ENCODE data around the gene HAL. TPM values are rescaled to one million over a fixed set of nuclear protein-coding genes. Genes with fewer than 3 reads are reported as not detected.

The HAL gene
- total and polyA plus RNA-seq, 2 of the 13 experiments (the other 11 are each of a cell fraction or from before 2014, with no cell fraction given), result 0.89 to 37.8 TPM

DNA sequence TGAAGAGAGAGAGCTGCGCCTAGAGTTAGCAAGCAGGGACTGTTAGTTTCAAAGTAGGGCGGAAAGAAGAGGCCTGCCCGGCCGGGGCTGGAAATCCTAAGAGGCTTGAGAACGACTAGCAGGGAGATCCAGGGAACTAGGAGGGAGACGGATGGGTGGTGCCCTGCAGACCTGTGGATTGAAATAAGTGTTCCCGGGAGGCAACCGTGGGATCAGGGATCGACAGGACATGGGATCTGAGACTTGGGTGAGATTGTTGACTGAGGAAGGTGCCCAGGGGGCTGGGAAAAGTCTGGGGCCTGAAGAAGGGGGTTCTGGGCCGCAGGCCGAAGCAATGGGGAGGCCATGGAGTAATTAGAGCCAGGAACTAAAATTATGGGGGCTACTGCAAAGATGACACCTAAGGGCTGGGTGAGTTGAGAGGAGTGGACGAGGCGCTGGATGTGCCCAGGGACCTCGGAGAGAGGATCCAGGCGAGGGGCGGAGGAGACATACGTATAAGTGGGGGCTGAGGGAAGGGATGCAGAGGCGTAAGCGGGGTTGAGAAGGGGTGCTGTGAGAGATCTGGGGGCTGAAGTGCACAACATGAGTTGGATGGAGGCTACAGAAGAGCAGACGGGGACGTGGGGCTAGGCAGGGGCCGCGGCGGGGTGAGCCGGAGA lies 38.6 kb upstream of the HAL start (continued):
- TF ChIP-seq ZFY (CRISPR knock-in tag; IDR thresholded peaks at IDR 0.05) (peak; percentile 15; the same call in 1 of the 2 replicates), AKAP8 (CRISPR knock-in tag; IDR thresholded peaks at IDR 0.05) (no peak), RFX5 (IDR thresholded peaks at IDR 0.05; ENCODE audit: low read depth, low read length) (no peak), ZNF83 (CRISPR knock-in tag; IDR thresholded peaks at IDR 0.05; ENCODE audit: borderline replicate concordance) (no peak), ZNF678 (CRISPR knock-in tag; IDR thresholded peaks at IDR 0.05) (0 out of 2 replicates have a peak, but pooled peaks have one; percentile 9), ZKSCAN1 (IDR thresholded peaks at IDR 0.05; ENCODE audit: low read length) (no peak), SPEN (CRISPR knock-in tag; IDR thresholded peaks at IDR 0.05; ENCODE audit: low read depth) (0 out of 2 replicates have a peak, but pooled peaks have one; percentile 14), ZNF205 (CRISPR knock-in tag; IDR thresholded peaks at IDR 0.05) (no peak), KLF16 (CRISPR knock-in tag; IDR thresholded peaks at IDR 0.05) (no peak; a peak in 1 of 4 replicates), ZFP36L1 (CRISPR knock-in tag; IDR thresholded peaks at IDR 0.05) (0 out of 2 replicates have a peak, but pooled peaks have one; percentile 51), ONECUT2 (CRISPR knock-in tag; IDR thresholded peaks at IDR 0.05) (no peak), SRSF1 (optimal IDR thresholded peaks at IDR 0.05; ENCODE audit: low read depth, low read length) (no peak)
- TF ChIP-seq, protein P1, sequence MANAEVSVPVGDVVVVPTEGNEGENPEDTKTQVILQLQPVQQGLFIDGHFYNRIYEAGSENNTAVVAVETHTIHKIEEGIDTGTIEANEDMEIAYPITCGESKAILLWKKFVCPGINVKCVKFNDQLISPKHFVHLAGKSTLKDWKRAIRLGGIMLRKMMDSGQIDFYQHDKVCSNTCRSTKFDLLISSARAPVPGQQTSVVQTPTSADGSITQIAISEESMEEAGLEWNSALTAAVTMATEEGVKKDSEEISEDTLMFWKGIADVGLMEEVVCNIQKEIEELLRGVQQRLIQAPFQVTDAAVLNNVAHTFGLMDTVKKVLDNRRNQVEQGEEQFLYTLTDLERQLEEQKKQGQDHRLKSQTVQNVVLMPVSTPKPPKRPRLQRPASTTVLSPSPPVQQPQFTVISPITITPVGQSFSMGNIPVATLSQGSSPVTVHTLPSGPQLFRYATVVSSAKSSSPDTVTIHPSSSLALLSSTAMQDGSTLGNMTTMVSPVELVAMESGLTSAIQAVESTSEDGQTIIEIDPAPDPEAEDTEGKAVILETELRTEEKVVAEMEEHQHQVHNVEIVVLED (CRISPR knock-in tag; IDR thresholded peaks at IDR 0.05; ENCODE audit: borderline replicate concordance), result no peak
- TF ChIP-seq, protein P2, sequence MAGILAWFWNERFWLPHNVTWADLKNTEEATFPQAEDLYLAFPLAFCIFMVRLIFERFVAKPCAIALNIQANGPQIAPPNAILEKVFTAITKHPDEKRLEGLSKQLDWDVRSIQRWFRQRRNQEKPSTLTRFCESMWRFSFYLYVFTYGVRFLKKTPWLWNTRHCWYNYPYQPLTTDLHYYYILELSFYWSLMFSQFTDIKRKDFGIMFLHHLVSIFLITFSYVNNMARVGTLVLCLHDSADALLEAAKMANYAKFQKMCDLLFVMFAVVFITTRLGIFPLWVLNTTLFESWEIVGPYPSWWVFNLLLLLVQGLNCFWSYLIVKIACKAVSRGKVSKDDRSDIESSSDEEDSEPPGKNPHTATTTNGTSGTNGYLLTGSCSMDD (CRISPR knock-in tag; IDR thresholded peaks at IDR 0.05), result no peak
- TF ChIP-seq, protein P3, sequence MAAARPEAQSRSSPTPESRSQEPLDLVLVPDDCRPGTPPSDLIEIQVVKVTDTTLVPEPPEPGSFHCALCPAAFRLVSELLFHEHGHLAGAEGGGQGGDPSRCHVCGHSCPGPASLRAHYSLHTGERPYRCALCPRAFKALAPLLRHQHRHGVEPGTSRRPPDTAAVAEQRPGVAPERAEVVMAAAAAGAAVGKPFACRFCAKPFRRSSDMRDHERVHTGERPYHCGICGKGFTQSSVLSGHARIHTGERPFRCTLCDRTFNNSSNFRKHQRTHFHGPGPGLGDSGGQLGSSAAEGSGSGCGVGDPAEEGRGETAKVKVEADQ (CRISPR knock-in tag; IDR thresholded peaks at IDR 0.05; ENCODE audit: borderline replicate concordance), result 0 out of 2 replicates have a peak, but pooled peaks have one; percentile 4
- TF ChIP-seq, protein P4, sequence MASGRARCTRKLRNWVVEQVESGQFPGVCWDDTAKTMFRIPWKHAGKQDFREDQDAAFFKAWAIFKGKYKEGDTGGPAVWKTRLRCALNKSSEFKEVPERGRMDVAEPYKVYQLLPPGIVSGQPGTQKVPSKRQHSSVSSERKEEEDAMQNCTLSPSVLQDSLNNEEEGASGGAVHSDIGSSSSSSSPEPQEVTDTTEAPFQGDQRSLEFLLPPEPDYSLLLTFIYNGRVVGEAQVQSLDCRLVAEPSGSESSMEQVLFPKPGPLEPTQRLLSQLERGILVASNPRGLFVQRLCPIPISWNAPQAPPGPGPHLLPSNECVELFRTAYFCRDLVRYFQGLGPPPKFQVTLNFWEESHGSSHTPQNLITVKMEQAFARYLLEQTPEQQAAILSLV (CRISPR knock-in tag; IDR thresholded peaks at IDR 0.05; ENCODE audit: borderline replicate concordance), result no peak
